NCI-H82 treated with DMSO at 0.1 percent for 48 hours (cell line): ENCODE data around the gene HIPK3.
A peak's percentile ranks its signal among the peaks of the same experiment; 100 is the strongest.
"Not testable (repeated sequence)": the region's sequence is repeated elsewhere in the genome, so short reads cannot be mapped to it uniquely, and the experiment has no call there.

Experiments
- DNase-seq: peaks from one replicate; lab custom pipeline; 2025; ENCODE audit not compliant: unreplicated experiment; lab: John Stamatoyannopoulos, UW

HIPK3 gene

GRCh38 chr11:33257160-33257896 is at the start of gene HIPK3:
Gene HIPK3, plus strand, starts transcription at chr11:33257381.
- no peak for DNase-seq

GRCh38 chr11:33207408-33207985 is 49.7 kb upstream of the HIPK3 start:
- no peak for DNase-seq

GRCh38 chr11:33208150-33208549 is 49.0 kb upstream of the HIPK3 start:
- DNase-seq: no peak

GRCh38 chr11:33211153-33211552 is 46.0 kb upstream of the HIPK3 start:
- DNase-seq: no peak

GRCh38 chr11:33211580-33211979 is 45.6 kb upstream of the HIPK3 start:
- no peak for DNase-seq

GRCh38 chr11:33214187-33214586 is 43.0 kb upstream of the HIPK3 start:
- no peak for DNase-seq

- DNase-seq: no peak
These were observed 42.4 kb upstream of the HIPK3 start for GRCh38 chr11:33214767-33215166.

- not testable (repeated sequence) for DNase-seq
These were observed 40.5 kb upstream of the HIPK3 start for GRCh38 chr11:33216676-33217075.

GRCh38 chr11:33222052-33222750 is 35.0 kb upstream of the HIPK3 start:
- DNase-seq: no peak

GRCh38 chr11:33225371-33225770 is 31.8 kb upstream of the HIPK3 start:
- DNase-seq: no peak

GRCh38 chr11:33227578-33228261 is 29.5 kb upstream of the HIPK3 start:
- DNase-seq: no peak

- DNase-seq: no peak
These were observed 22.6 kb upstream of the HIPK3 start for GRCh38 chr11:33234397-33235190.

- no peak for DNase-seq
These were observed 20.1 kb upstream of the HIPK3 start for GRCh38 chr11:33237039-33237597.

GRCh38 chr11:33242575-33242974 is 14.6 kb upstream of the HIPK3 start:
- DNase-seq: no peak

- not testable (repeated sequence) for DNase-seq
These were observed 13.5 kb upstream of the HIPK3 start for GRCh38 chr11:33243654-33244053.

- no peak for DNase-seq
These were observed 8.7 kb upstream of the HIPK3 start for GRCh38 chr11:33248416-33248971.

GRCh38 chr11:33256031-33256812 is 959 bp upstream of the HIPK3 start:
- peak; percentile 47 for DNase-seq

- peak; percentile 36 for DNase-seq
These were observed 395 bp upstream of the HIPK3 start for GRCh38 chr11:33256813-33257159.

- no peak for DNase-seq
These were observed 883 bp downstream of the HIPK3 start for GRCh38 chr11:33257897-33258630.
